B cell (primary cell): ENCODE results near the gene SLC44A4. TPM values are rescaled to one million over a fixed set of nuclear protein-coding genes. Genes with fewer than 3 reads are reported as not detected.

Experiments
- ATAC-seq: fragments of 200-7000 bp; cut with Tn5 transposase; one replicate; pipeline ENCODE4 v1.10.0; 2021; ENCODE audit warnings: low read depth, mild to moderate bottlenecking, moderate number of reproducible peaks, moderate library complexity
- CTCF ChIA-PET: fragments of 350-600 bp; sonication (Branson Sonifier 250); formaldehyde crosslinking; loops from one replicate; lab custom pipeline; 2021; ENCODE audit warnings: antibody characterized with exemption, inconsistent platforms; lab: Charles Lee
- POLR2A ChIA-PET: fragments of 350-600 bp; sonication (Branson Sonifier 250); formaldehyde crosslinking; loops from one replicate; lab custom pipeline; 2021; ENCODE audit warnings: antibody characterized with exemption; lab: Charles Lee
- DNase-seq: peaks from one replicate; pipeline ENCODE4 v3.0.0; 2013
- H2AFZ ChIP-seq: 2 replicates; pipeline ENCODE4 v1.6.1; 2012; ENCODE audit warnings: mild to moderate bottlenecking, low read depth, low read length; ENCODE audit not compliant: insufficient read depth, poor library complexity, severe bottlenecking
- H3K27ac ChIP-seq, 2 donors: 1 replicate in 1 of 2; 2 replicates in 1 of 2; pipeline ENCODE4 v1.5.1; 2012 to 2013; ENCODE audit warnings: low read length in 2 of 2, mild to moderate bottlenecking in 2 of 2, moderate library complexity in 1 of 2
- H3K27me3 ChIP-seq, 4 experiments: fragments of 200-600 bp in 1 of 4; sonication (generic) in 1 of 4; replicated peaks in 1 of 4; 1 replicate in 2 of 4; 2 replicates in 2 of 4; pipeline versions ENCODE4 v1.6.1 to v1.7.0; 2013 to 2016; ENCODE audit warnings: low read length in 3 of 4, mild to moderate bottlenecking in 2 of 4, mixed read lengths in 1 of 4, moderate library complexity in 1 of 4; ENCODE audit not compliant: insufficient read depth in 4 of 4, control insufficient read depth in 3 of 4; ENCODE audit errors: control extremely low read depth in 1 of 4
- H3K36me3 ChIP-seq, 2 experiments: replicated peaks in 1 of 2; 1 replicate in 1 of 2; 2 replicates in 1 of 2; pipeline versions ENCODE4 v1.6.1 to v1.7.1; 2013; ENCODE audit warnings: low read length in 1 of 2; ENCODE audit not compliant: insufficient read depth in 2 of 2, control insufficient read depth in 1 of 2; ENCODE audit errors: control extremely low read depth in 1 of 2, extremely low read depth in 1 of 2
- H3K4me1 ChIP-seq, 2 donors: fragments of 200-600 bp in 1 of 2; sonication (generic) in 1 of 2; 1 replicate in 1 of 2; 2 replicates in 1 of 2; pipeline versions ENCODE4 v1.5.1 to v1.6.1; 2013 to 2017; ENCODE audit warnings: low read length in 2 of 2; ENCODE audit not compliant: control insufficient read depth in 2 of 2, insufficient read depth in 2 of 2
- H3K4me2 ChIP-seq: replicated peaks from 2 replicates; pipeline ENCODE3; 2012; ENCODE audit warnings: mild to moderate bottlenecking, low read depth, low read length; ENCODE audit not compliant: poor library complexity, severe bottlenecking
- H3K4me3 ChIP-seq, 5 experiments: fragments of 200-600 bp in 1 of 5; sonication (generic) in 1 of 5; 1 replicate in 3 of 5; 2 replicates in 2 of 5; pipeline versions ENCODE4 v1.5.1 to v1.7.0; 2011 to 2016; ENCODE audit warnings: low read length in 4 of 5, mild to moderate bottlenecking in 4 of 5, low read depth in 2 of 5, control low read depth in 1 of 5, moderate library complexity in 1 of 5; ENCODE audit not compliant: insufficient read depth in 1 of 5; ENCODE audit errors: control extremely low read depth in 1 of 5, extremely low read depth in 1 of 5
- H3K79me2 ChIP-seq: fragments of 200-600 bp; sonication (generic); one replicate; pipeline ENCODE4 v1.6.0; 2016; ENCODE audit warnings: low read length; ENCODE audit not compliant: control insufficient read depth, insufficient read depth
- H3K9ac ChIP-seq: fragments of 200-600 bp; sonication (generic); 2 replicates; pipeline ENCODE4 v1.6.1; 2017; ENCODE audit warnings: mild to moderate bottlenecking, low read length, moderate library complexity
- H3K9me3 ChIP-seq, 3 donors: one replicate each; pipeline versions ENCODE4 v1.6.1 to v1.7.1; 2013; ENCODE audit warnings: low read length in 2 of 3; ENCODE audit not compliant: control insufficient read depth in 2 of 3, insufficient read depth in 1 of 3; ENCODE audit errors: control extremely low read depth in 1 of 3
- H4K20me1 ChIP-seq: 2 replicates; pipeline ENCODE4 v1.6.0; 2012; ENCODE audit warnings: mild to moderate bottlenecking, low read length; ENCODE audit not compliant: insufficient read depth, control insufficient read depth, poor library complexity, severe bottlenecking
- H3K27ac Mint-ChIP-seq: one replicate; pipeline ENCODE4 v1.8.0; 2021; ENCODE audit warnings: mixed read lengths
- H3K27me3 Mint-ChIP-seq: one replicate; pipeline ENCODE4 v1.8.0; 2021; ENCODE audit warnings: mixed read lengths
- H3K4me1 Mint-ChIP-seq: one replicate; pipeline ENCODE4 v1.8.0; 2021; ENCODE audit warnings: mixed read lengths
- H3K4me3 Mint-ChIP-seq: one replicate; pipeline ENCODE4 v1.8.0; 2021; ENCODE audit warnings: mixed read lengths
- H3K9me3 Mint-ChIP-seq: one replicate; pipeline ENCODE4 v1.8.0; 2022; ENCODE audit warnings: mixed read lengths; ENCODE audit not compliant: insufficient read depth
- CTCF ChIP-seq: fragments of 200-600 bp; IDR thresholded peaks from one replicate; pipeline ENCODE4 v1.8.0; 2022; ENCODE audit warnings: antibody characterized with exemption, mild to moderate bottlenecking
- EZH2 ChIP-seq: IDR thresholded peaks from 2 replicates; pipeline ENCODE4 v1.6.1; 2012; ENCODE audit warnings: borderline replicate concordance, low read depth, mild to moderate bottlenecking, moderate library complexity, low read length; ENCODE audit not compliant: insufficient read depth, poor library complexity, severe bottlenecking
- WGBS: methylation state at CpG from one replicate; pipeline ENCODE4 v1.1.5; 2013; ENCODE audit warnings: missing lambda C conversion rate; ENCODE audit not compliant: insufficient coverage; 5-methylcytosine and 5-hydroxymethylcytosine counted together
- intact Hi-C: fragments of 100-400 bp; cut with micrococcal nuclease; formaldehyde crosslinking; loops from one replicate; pipeline ENCODE4 v1.10.0; 2022
- polyA plus RNA-seq: library from polyadenylated mRNA; depleted of rRNA; stranded (reverse); fragments of >200 nt; gene quantifications from 2 replicates; pipeline ENCODE4 v1.2.3, GENCODE V29; 2012
- total RNA-seq, 2 donors: library from RNA; stranded (reverse); fragments of 120-200 nt in 1 of 2; gene quantifications; 1 replicate in 1 of 2; 2 replicates in 1 of 2; pipeline versions ENCODE4 v1.2.3 to v1.2.4, GENCODE V29; 2013 to 2022

Gene SLC44A4
- total and polyA plus RNA-seq, 2 donors (not counting 1 experiment from before 2014, with no cell fraction given): not detected

- ChIA-PET POLR2A (interaction anchor here (0.6 to 2.1 kb wide), 6 partner anchors 9 to 256 kb away, joined by 3 to 15 read pairs (median 6); partner anchors contain the start of gene NEU1), CTCF (interaction anchor here (0.7 to 2.4 kb wide), 6 partner anchors 27 to 285 kb away, joined by 3 to 6 read pairs (median 3); partner anchors contain the start of genes EHMT2 and NEU1)
- peak overlapping the region; percentile 51 to 98 for H3K27ac ChIP-seq
- H3K4me1 ChIP-seq: peaks cover 38 to 62% of the 10 kb centered on the region in 2 donors
- Mint-ChIP-seq H3K4me3 (peak overlapping the region; percentile 87), H3K27me3 (no peaks in the 10 kb centered on the region), H3K9me3 (no peaks in the 10 kb centered on the region), H3K27ac (peak overlapping the region; percentile 95), H3K4me1 (peaks cover 45% of the 10 kb centered on the region)
- peak overlapping the region; percentile 34 to 95 (median 90) for H3K4me3 ChIP-seq
- H4K20me1 ChIP-seq: peaks cover 13% of the 10 kb centered on the region
- no peak for TF ChIP-seq EZH2
- TF ChIP-seq CTCF: no peak
- H2AFZ ChIP-seq: peak overlapping the region; percentile 90
- peak overlapping the region; percentile 73 for H3K4me2 ChIP-seq
- 32% methylated on average over 12 of the region's 14 CpGs for WGBS
- peak overlapping the region; percentile 90 for H3K9ac ChIP-seq
- H3K36me3 ChIP-seq: peaks cover 4 to 42% of the 10 kb centered on the region in 2 experiments
- DNase-seq: peak; percentile 39
- ATAC-seq: no peak
- H3K9me3 ChIP-seq: no peaks in the 10 kb centered on the region
- H3K27me3 ChIP-seq: no peaks in the 10 kb centered on the region
- intact Hi-C loops: loop anchor here (10.0 kb wide), 1 partner anchor 139 kb away; the partner anchor contains the start of gene DXO
- peaks cover 46% of the 10 kb centered on the region for H3K79me2 ChIP-seq
Observed at GRCh38 chr6:31836047-31836473, 42.7 kb downstream of the SLC44A4 start.
